ENCODE measurements around the gene ACSM3. TPM values are rescaled to one million over a fixed set of nuclear protein-coding genes. Genes with fewer than 3 reads are reported as not detected.
"Not testable (repeated sequence)": the region's sequence is repeated elsewhere in the genome, so short reads cannot be mapped to it uniquely, and the experiment has no call there.

Gene ACSM3
- total and polyA plus RNA-seq, 10 of the 15 experiments (the other 5 are each of a cell fraction or from before 2014, with no cell fraction given): 4.9 to 21.0 (median 7.0) TPM

GRCh38 chr16:20764448-20764847 is 634 bp downstream of the ACSM3 start:
- ChIA-PET RAD21 (ENCODE audit: unreplicated experiment) (interaction anchor here (1.4 kb wide), 1 partner anchor 90 kb away, joined by 4 read pairs; no protein-coding TSS in a partner anchor), SMC1A (ENCODE audit: uncharacterized antibody, unreplicated experiment) (interaction anchor here (0.5 to 1.8 kb wide), 11 partner anchors 8 to 1134 kb away, joined by 3 to 7 read pairs (median 3); no protein-coding TSS in a partner anchor), CTCF (interaction anchor here (0.9 to 3.2 kb wide), 7 partner anchors 11 to 88 kb away, joined by 3 to 44 read pairs (median 4); partner anchors contain the start of genes ERI2 and REXO5), POLR2A (interaction anchor here (1.0 to 1.9 kb wide), 3 partner anchors 20 to 136 kb away, joined by 4 to 7 read pairs (median 4); no protein-coding TSS in a partner anchor)
- H3K4me3 ChIP-seq; H3K27me3 ChIP-seq (replicated peaks in 1 of 2; ENCODE audit: control insufficient read depth in 2 of 2, insufficient read depth in 2 of 2, low read length in 1 of 2); BruUV-seq (replicated peaks); H3K79me2 ChIP-seq (ENCODE audit: control insufficient read depth, insufficient read depth, low read length); H3K9ac ChIP-seq (ENCODE audit: control insufficient read depth, insufficient read depth, low read length); H3K27ac ChIP-seq (ENCODE audit: control insufficient read depth, insufficient read depth); intact Hi-C loops (cut with micrococcal nuclease; ENCODE audit: unreplicated experiment); FAIRE-seq; H2AFZ ChIP-seq (ENCODE audit: control insufficient read depth, low read depth, low read length); in situ Hi-C loops (cut with MboI); H3K9me3 ChIP-seq (replicated peaks; ENCODE audit: control insufficient read depth, insufficient read depth, low read length); ATAC-seq; H4K20me1 ChIP-seq (ENCODE audit: control insufficient read depth, insufficient read depth); H3K4me2 ChIP-seq (ENCODE audit: control insufficient read depth, insufficient read depth); H3K4me1 ChIP-seq (ENCODE audit: control insufficient read depth, insufficient read depth, low read length); H3K36me3 ChIP-seq (ENCODE audit: control insufficient read depth in 2 of 2, insufficient read depth in 2 of 2, low read length in 1 of 2); DNase-seq (ENCODE audit: low read depth, low spot score): not testable (repeated sequence)
- WGBS (ENCODE audit: insufficient coverage, insufficient replicate concordance, low lambda C conversion rate, missing lambda C conversion rate): 36% methylated on average over 1 of the region's 1 CpG

DNA sequence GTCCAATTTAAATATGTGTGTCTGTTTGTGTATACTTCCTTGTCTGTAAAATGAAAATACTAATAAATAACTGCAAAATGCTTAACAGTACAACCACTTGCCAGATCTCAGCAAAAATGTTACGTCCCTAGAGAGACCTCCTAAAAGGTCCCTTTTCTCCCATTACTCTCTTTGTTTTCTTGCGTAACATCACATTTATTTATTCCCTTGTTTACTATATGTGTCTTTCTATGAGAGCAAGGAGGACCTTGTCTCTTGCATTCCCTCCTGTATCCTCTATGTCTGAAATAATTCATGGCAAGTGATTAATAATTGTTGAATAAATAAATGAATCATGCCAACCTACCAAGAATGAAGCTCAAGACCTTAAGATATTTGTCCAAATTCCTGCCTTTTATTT is 1.9 kb downstream of the ACSM3 start:
- WGBS (ENCODE audit: insufficient coverage, insufficient replicate concordance, low lambda C conversion rate, missing lambda C conversion rate): 100% methylated on average over 2 of the region's 2 CpGs
- TF ChIP-seq PAX8 (IDR thresholded peaks at IDR 0.05) (no peak), SUPT20H (IDR thresholded peaks at IDR 0.05; ENCODE audit: borderline replicate concordance, control insufficient read depth, low read depth, low read length) (no peak), SPI1 (IDR thresholded peaks at IDR 0.05; ENCODE audit: borderline replicate concordance, insufficient read depth, low read depth, low read length) (no peak), ELK1 (IDR thresholded peaks at IDR 0.05; ENCODE audit: low read depth, low read length) (no peak), TAF1 (IDR thresholded peaks at IDR 0.05; ENCODE audit: borderline replicate concordance, low read depth, low read length) (no peak), ZZZ3 (IDR thresholded peaks at IDR 0.05; ENCODE audit: control insufficient read depth, insufficient read length, low read depth) (no peak), JUNB (IDR thresholded peaks at IDR 0.05) (no peak), NR2C1 (IDR thresholded peaks at IDR 0.05) (no peak), CEBPB (IDR thresholded peaks at IDR 0.05; ENCODE audit: borderline replicate concordance in 1 of 2, low read depth in 2 of 2, low read length in 2 of 2) (no peak), ZNF384 (IDR thresholded peaks at IDR 0.05; ENCODE audit: borderline replicate concordance, low read depth, low read length) (no peak), RELB (IDR thresholded peaks at IDR 0.05; ENCODE audit: low read depth) (no peak), ATF2 (IDR thresholded peaks at IDR 0.05; ENCODE audit: low read length) (no peak)
- ChIA-PET RAD21 (ENCODE audit: unreplicated experiment) (no interaction called here), POLR2A (interaction anchor here (0.5 to 0.9 kb wide), 2 partner anchors 11 to 26 kb away, joined by 3 to 4 read pairs; no protein-coding TSS in a partner anchor), CTCF (interaction anchor here (1.0 to 3.2 kb wide), 6 partner anchors 10 to 89 kb away, joined by 3 to 44 read pairs (median 4); partner anchors contain the start of genes ERI2 and REXO5), SMC1A (ENCODE audit: uncharacterized antibody, unreplicated experiment) (interaction anchor here (1.1 to 1.8 kb wide), 6 partner anchors 9 to 90 kb away, joined by 3 to 7 read pairs (median 4); partner anchors contain the start of genes ERI2 and REXO5)
- Histone ChIP-seq H3K79me2 (ENCODE audit: control insufficient read depth, insufficient read depth, low read length) (no peaks in the 10 kb centered on the region), H3K4me1 (ENCODE audit: control insufficient read depth, insufficient read depth, low read length) (peaks cover 2% of the 10 kb centered on the region; the same call in 1 of the 2 replicates), H3K36me3 (ENCODE audit: control insufficient read depth in 2 of 2, insufficient read depth in 2 of 2, low read length in 1 of 2) (no peaks in the 10 kb centered on the region), H3K4me2 (ENCODE audit: control insufficient read depth, insufficient read depth) (no peak overlapping the region), H3K9me3 (replicated peaks; ENCODE audit: control insufficient read depth, insufficient read depth, low read length) (peaks cover 2% of the 10 kb centered on the region; the same call in 1 of the 3 replicates), H3K27me3 (replicated peaks in 1 of 2; ENCODE audit: control insufficient read depth in 2 of 2, insufficient read depth in 2 of 2, low read length in 1 of 2) (no peaks in the 10 kb centered on the region), H3K9ac (ENCODE audit: control insufficient read depth, insufficient read depth, low read length) (no peak overlapping the region), H3K4me3 (no peak overlapping the region), H2AFZ (ENCODE audit: control insufficient read depth, low read depth, low read length) (no peak overlapping the region), H3K27ac (ENCODE audit: control insufficient read depth, insufficient read depth) (no peak overlapping the region), H4K20me1 (ENCODE audit: control insufficient read depth, insufficient read depth) (no peaks in the 10 kb centered on the region)
- no TSS peak for BruUV-seq (replicated peaks)
- intact Hi-C loops (cut with micrococcal nuclease; ENCODE audit: unreplicated experiment): no loop called here
- ATAC-seq (no peak), FAIRE-seq (no peak), DNase-seq (ENCODE audit: low read depth, low spot score) (no peak)
- in situ Hi-C loops (cut with MboI): no loop called here
